Aorta (tissue), 5 donors: ENCODE data around the gene TUBB8B. TPM values are rescaled to one million over a fixed set of nuclear protein-coding genes. Genes with fewer than 3 reads are reported as not detected.
"Not testable (repeated sequence)": the region's sequence is repeated elsewhere in the genome, so short reads cannot be mapped to it uniquely, and the experiment has no call there.

Experiments
- ATAC-seq: fragments of 200-7000 bp; cut with Tn5 transposase; one replicate; pipeline ENCODE4 v1.9.1; 2022; ENCODE audit warnings: moderate library complexity; ENCODE audit not compliant: low FRiP score
- DNase-seq, 2 donors: peaks; one replicate each; pipeline ENCODE4 v3.0.0-alpha.2; 2020
- H3K27ac ChIP-seq, 2 donors: one replicate each; pipeline ENCODE4 v1.5.1; 2013; ENCODE audit warnings: low read length in 2 of 2, mild to moderate bottlenecking in 2 of 2, moderate library complexity in 2 of 2, control low read depth in 1 of 2, inconsistent platforms in 1 of 2, low read depth in 1 of 2
- H3K27me3 ChIP-seq, 2 donors: one replicate each; pipeline ENCODE4 v1.6.1; 2013; ENCODE audit warnings: control low read depth in 1 of 2, low read length in 1 of 2, mild to moderate bottlenecking in 1 of 2, moderate library complexity in 1 of 2; ENCODE audit not compliant: insufficient read depth in 2 of 2, control insufficient read depth in 1 of 2
- H3K36me3 ChIP-seq, 2 donors: one replicate each; pipeline ENCODE4 v1.6.1; 2013; ENCODE audit warnings: control low read depth in 1 of 2, low read length in 1 of 2, mild to moderate bottlenecking in 1 of 2; ENCODE audit not compliant: insufficient read depth in 2 of 2, control insufficient read depth in 1 of 2
- H3K4me1 ChIP-seq, 2 donors: one replicate each; pipeline ENCODE4 v1.6.1; 2013; ENCODE audit warnings: low read length in 2 of 2, control low read depth in 1 of 2, mild to moderate bottlenecking in 1 of 2, moderate library complexity in 1 of 2; ENCODE audit not compliant: insufficient read depth in 2 of 2, control insufficient read depth in 1 of 2
- H3K4me3 ChIP-seq, 2 donors: one replicate each; pipeline ENCODE4 v1.5.1; 2013; ENCODE audit warnings: low read length in 2 of 2, control low read depth in 1 of 2, mild to moderate bottlenecking in 1 of 2
- H3K9me3 ChIP-seq: one replicate; pipeline ENCODE4 v1.6.1; 2013; ENCODE audit warnings: mild to moderate bottlenecking, low read length; ENCODE audit not compliant: control insufficient read depth
- WGBS, 2 donors: extraction: QIAGEN DNeasy Blood & Tissue Kit; methylation state at CpG; one replicate each; pipeline ENCODE4 v1.1.7; 2013; 5-methylcytosine and 5-hydroxymethylcytosine counted together
- intact Hi-C, 2 donors: fragments of 100-400 bp; cut with DNase I; formaldehyde crosslinking; loops; one replicate each; pipeline versions ENCODE4 v1.14.2 to v1.15.0; 2022
- polyA plus RNA-seq, 2 donors: library from polyadenylated mRNA; stranded (reverse); fragments of 200-250 nt; gene quantifications; one replicate each; pipeline ENCODE4 v1.2.3, GENCODE V29; 2013
- total RNA-seq, 2 donors: library from RNA; stranded (reverse); fragmentation: NEBNext Ultra II Directional; extraction: Animal tissue kit (Norgen Biotek cat#: 25700); gene quantifications; one replicate each; pipeline ENCODE4 v1.2.1, GENCODE V29; 2021
- donor health status: healthy with polysubstance abuse.
- donor health status: Bipolar disorder and iron deficiency.
- donor health status: DM: no; HTN: no; CAD: no.
- donor health status: DM: no; HTN: no; CAD: no.
- donor health status: DM: yes; HTN: yes; CAD: no.

Gene TUBB8B
- total and polyA plus RNA-seq, 4 donors = not detected

GRCh38 chr18:63656-64055 is 14.2 kb upstream of the TUBB8B start:
- H3K4me3 ChIP-seq, ATAC-seq, H3K36me3 ChIP-seq, intact Hi-C loops, H3K27me3 ChIP-seq, H3K4me1 ChIP-seq, H3K27ac ChIP-seq, DNase-seq, H3K9me3 ChIP-seq: not testable (repeated sequence)
- 91 to 93% methylated on average over 2 of the region's 2 CpGs for WGBS, 2 donors

DNA sequence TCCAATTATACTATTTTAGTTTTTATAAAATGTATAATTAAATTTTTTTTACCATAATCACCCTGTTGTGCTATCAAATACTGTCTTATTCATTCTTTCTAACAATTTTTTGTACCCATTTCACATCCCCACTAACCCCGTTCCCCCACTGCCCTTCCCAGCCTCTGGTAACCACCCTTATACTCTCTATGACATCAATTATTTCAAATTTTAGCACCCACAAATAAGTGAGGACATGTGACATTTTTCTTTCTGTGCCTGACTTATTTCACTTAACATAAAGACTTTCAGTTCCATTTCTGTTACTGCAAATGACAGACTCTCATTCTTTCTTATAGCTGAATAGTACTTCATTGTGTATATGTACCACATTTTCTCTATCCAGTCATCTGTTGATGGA is 5.0 kb upstream of the TUBB8B start:
- ATAC-seq, H3K9me3 ChIP-seq: not testable (repeated sequence)

GRCh38 chr18:48696-49095 is 719 bp downstream of the TUBB8B start:
- ATAC-seq, H3K27ac ChIP-seq, intact Hi-C loops, H3K36me3 ChIP-seq, DNase-seq, H3K27me3 ChIP-seq, H3K4me3 ChIP-seq, H3K9me3 ChIP-seq, H3K4me1 ChIP-seq: not testable (repeated sequence)
- 93% methylated on average over 22 to 25 of the region's 25 CpGs for WGBS, 2 donors

More for the DNA sequence above, 5.0 kb upstream of the TUBB8B start:
- H3K36me3 ChIP-seq, H3K4me1 ChIP-seq, intact Hi-C loops, H3K27ac ChIP-seq, DNase-seq, H3K27me3 ChIP-seq, H3K4me3 ChIP-seq: not testable (repeated sequence)
- 76% methylated on average over 1 of the region's 1 CpG for WGBS, 2 donors

DNA sequence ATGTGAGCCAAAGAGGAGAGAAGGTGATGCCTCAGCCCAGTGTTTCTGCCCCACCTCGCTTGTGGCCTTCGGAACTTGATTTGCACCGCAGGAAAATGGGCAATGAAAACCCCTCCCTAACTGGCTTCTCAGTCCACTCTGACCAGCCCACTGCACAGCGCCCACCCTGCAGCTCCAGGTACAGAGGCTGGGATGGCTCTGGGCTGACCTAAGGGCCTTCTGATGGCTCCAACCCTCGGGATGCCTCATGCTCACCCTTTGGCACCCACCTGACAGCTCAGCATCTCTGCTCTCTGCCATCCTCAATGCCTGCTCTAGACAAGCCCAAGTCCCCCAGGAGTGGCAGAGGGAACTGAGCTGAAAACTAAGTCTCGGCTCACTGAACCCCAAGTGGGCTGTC is 36.2 kb downstream of the TUBB8B start:
- H3K4me3 ChIP-seq, H3K27me3 ChIP-seq, H3K36me3 ChIP-seq, H3K9me3 ChIP-seq, H3K27ac ChIP-seq, intact Hi-C loops, H3K4me1 ChIP-seq, DNase-seq: not testable (repeated sequence)
- ATAC-seq = peak; percentile 66
- no CpG with 5 or more reads among the region's 6 CpGs for WGBS, 2 donors

GRCh38 chr18:12773-13172 is 36.6 kb downstream of the TUBB8B start:
- H3K27me3 ChIP-seq, H3K27ac ChIP-seq, H3K4me1 ChIP-seq, intact Hi-C loops, H3K9me3 ChIP-seq, DNase-seq, H3K4me3 ChIP-seq, H3K36me3 ChIP-seq: not testable (repeated sequence)
- WGBS, 2 donors = no CpG with 5 or more reads among the region's 9 CpGs
- ATAC-seq = peak; percentile 46

- H3K9me3 ChIP-seq, ATAC-seq, intact Hi-C loops, H3K36me3 ChIP-seq, H3K27me3 ChIP-seq, H3K27ac ChIP-seq, H3K4me3 ChIP-seq, H3K4me1 ChIP-seq: not testable (repeated sequence)
- peak in 1 of 2 donors; percentile 61 for DNase-seq
- 87 to 88% methylated on average over 14 to 19 of the region's 65 CpGs for WGBS, 2 donors
Observed at GRCh38 chr18:11383-12274, 37.8 kb downstream of the TUBB8B start.

DNA sequence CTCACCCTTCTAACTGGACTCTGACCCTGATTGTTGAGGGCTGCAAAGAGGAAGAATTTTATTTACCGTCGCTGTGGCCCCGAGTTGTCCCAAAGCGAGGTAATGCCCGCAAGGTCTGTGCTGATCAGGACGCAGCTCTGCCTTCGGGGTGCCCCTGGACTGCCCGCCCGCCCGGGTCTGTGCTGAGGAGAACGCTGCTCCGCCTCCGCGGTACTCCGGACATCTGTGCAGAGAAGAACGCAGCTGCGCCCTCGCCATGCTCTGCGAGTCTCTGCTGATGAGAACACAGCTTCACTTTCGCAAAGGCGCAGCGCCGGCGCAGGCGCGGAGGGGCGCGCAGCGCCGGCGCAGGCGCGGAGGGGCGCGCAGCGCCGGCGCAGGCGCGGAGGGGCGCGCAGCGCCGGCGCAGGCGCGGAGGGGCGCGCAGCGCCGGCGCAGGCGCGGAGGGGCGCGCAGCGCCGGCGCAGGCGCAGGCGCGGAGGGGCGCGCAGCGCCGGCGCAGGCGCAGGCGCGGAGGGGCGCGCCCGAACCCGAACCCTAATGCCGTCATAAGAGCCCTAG is 38.7 kb downstream of the TUBB8B start:
- H3K9me3 ChIP-seq, intact Hi-C loops, H3K36me3 ChIP-seq, H3K4me3 ChIP-seq, H3K4me1 ChIP-seq, ATAC-seq, H3K27ac ChIP-seq, H3K27me3 ChIP-seq: not testable (repeated sequence)
- 66 to 77% methylated on average over 25 to 36 of the region's 75 CpGs for WGBS, 2 donors
- peak; percentile 43 to 71 for DNase-seq

GRCh38 chr18:9937-10336 is 39.5 kb downstream of the TUBB8B start:
- DNase-seq, H3K9me3 ChIP-seq, ATAC-seq: not testable (repeated sequence)

More at GRCh38 chr18:9937-10336, 39.5 kb downstream of the TUBB8B start:
- H3K4me1 ChIP-seq, H3K4me3 ChIP-seq, H3K27ac ChIP-seq, H3K36me3 ChIP-seq, H3K27me3 ChIP-seq, intact Hi-C loops: not testable (repeated sequence)
